ENCODE measurements around the gene C10orf90.

The C10orf90 gene

GRCh38 chr10:126511917-126512479 is 158.5 kb downstream of the C10orf90 start:
- Mint-ChIP-seq H3K9me3 (no peaks in the 10 kb centered on the region), H3K4me3 (no peak overlapping the region), H3K4me1 (no peaks in the 10 kb centered on the region), H3K27me3 (no peaks in the 10 kb centered on the region), H3K27ac (no peak overlapping the region), H3K36me3 (no peaks in the 10 kb centered on the region)
- CTCF ChIA-PET = no interaction called here
- DNase-seq = no peak

GRCh38 chr10:126509182-126509581 is 161.3 kb downstream of the C10orf90 start:
- Mint-ChIP-seq H3K27ac (no peak overlapping the region), H3K9me3 (no peaks in the 10 kb centered on the region), H3K36me3 (no peaks in the 10 kb centered on the region), H3K27me3 (no peaks in the 10 kb centered on the region), H3K4me3 (no peak overlapping the region), H3K4me1 (no peaks in the 10 kb centered on the region)
- DNase-seq = no peak
- CTCF ChIA-PET = no interaction called here

GRCh38 chr10:126508535-126509040 is 161.9 kb downstream of the C10orf90 start:
- Mint-ChIP-seq H3K4me1 (no peaks in the 10 kb centered on the region), H3K9me3 (no peaks in the 10 kb centered on the region), H3K4me3 (no peak overlapping the region), H3K27me3 (no peaks in the 10 kb centered on the region), H3K27ac (no peak overlapping the region), H3K36me3 (no peaks in the 10 kb centered on the region)
- DNase-seq = no peak
- CTCF ChIA-PET = no interaction called here

GRCh38 chr10:126504761-126505112 is 165.8 kb downstream of the C10orf90 start:
- no peaks in the 10 kb centered on the region for H3K4me1 Mint-ChIP-seq
- H3K27ac Mint-ChIP-seq = no peak overlapping the region
- DNase-seq = no peak
- H3K27me3 Mint-ChIP-seq = no peaks in the 10 kb centered on the region
- CTCF ChIA-PET = no interaction called here
- H3K36me3 Mint-ChIP-seq = no peaks in the 10 kb centered on the region
- no peaks in the 10 kb centered on the region for H3K9me3 Mint-ChIP-seq
- no peak overlapping the region for H3K4me3 Mint-ChIP-seq

- H3K4me3 Mint-ChIP-seq = no peak overlapping the region
- no peaks in the 10 kb centered on the region for H3K4me1 Mint-ChIP-seq
- H3K27ac Mint-ChIP-seq = no peak overlapping the region
- no peaks in the 10 kb centered on the region for H3K9me3 Mint-ChIP-seq
- no peaks in the 10 kb centered on the region for H3K36me3 Mint-ChIP-seq
- CTCF ChIA-PET = interaction anchor here (0.6 to 0.8 kb wide), 2 partner anchors 245 to 1257 kb away, joined by 3 read pairs; no protein-coding TSS in a partner anchor
- no peaks in the 10 kb centered on the region for H3K27me3 Mint-ChIP-seq
- DNase-seq = no peak
These were observed 166.3 kb downstream of the C10orf90 start for GRCh38 chr10:126504063-126504760.

- H3K4me3 Mint-ChIP-seq = no peak overlapping the region
- H3K9me3 Mint-ChIP-seq = no peaks in the 10 kb centered on the region
- no peaks in the 10 kb centered on the region for H3K27me3 Mint-ChIP-seq
- H3K36me3 Mint-ChIP-seq = no peaks in the 10 kb centered on the region
- CTCF ChIA-PET = interaction anchor here (0.6 to 0.8 kb wide), 2 partner anchors 246 to 1256 kb away, joined by 3 read pairs; no protein-coding TSS in a partner anchor
- H3K27ac Mint-ChIP-seq = no peak overlapping the region
- DNase-seq = no peak
- H3K4me1 Mint-ChIP-seq = no peaks in the 10 kb centered on the region
These were observed 167.0 kb downstream of the C10orf90 start for GRCh38 chr10:126503392-126504062.

- no peaks in the 10 kb centered on the region for H3K36me3 Mint-ChIP-seq
- no peak overlapping the region for H3K4me3 Mint-ChIP-seq
- H3K4me1 Mint-ChIP-seq = no peaks in the 10 kb centered on the region
- H3K27me3 Mint-ChIP-seq = no peaks in the 10 kb centered on the region
- CTCF ChIA-PET = no interaction called here
- no peak overlapping the region for H3K27ac Mint-ChIP-seq
- peaks cover 2% of the 10 kb centered on the region for H3K9me3 Mint-ChIP-seq
- DNase-seq = no peak
These were observed 168.1 kb downstream of the C10orf90 start for GRCh38 chr10:126502441-126502840.

- no peak overlapping the region for H3K27ac Mint-ChIP-seq
- no peaks in the 10 kb centered on the region for H3K4me1 Mint-ChIP-seq
- CTCF ChIA-PET = no interaction called here
- no peaks in the 10 kb centered on the region for H3K27me3 Mint-ChIP-seq
- H3K36me3 Mint-ChIP-seq = no peaks in the 10 kb centered on the region
- no peak overlapping the region for H3K4me3 Mint-ChIP-seq
- no peak for DNase-seq
- H3K9me3 Mint-ChIP-seq = peaks cover 2% of the 10 kb centered on the region
These were observed 168.7 kb downstream of the C10orf90 start for GRCh38 chr10:126501828-126502227.

- Mint-ChIP-seq H3K36me3 (no peaks in the 10 kb centered on the region), H3K9me3 (peaks cover 2% of the 10 kb centered on the region), H3K27me3 (no peaks in the 10 kb centered on the region), H3K4me3 (no peak overlapping the region), H3K27ac (no peak overlapping the region), H3K4me1 (no peaks in the 10 kb centered on the region)
- no peak for DNase-seq
- CTCF ChIA-PET = interaction anchor here (0.6 kb wide), 1 partner anchor 13 kb away, joined by 3 read pairs; no protein-coding TSS in a partner anchor
These were observed 169.6 kb downstream of the C10orf90 start for GRCh38 chr10:126500866-126501265.

- H3K9me3 Mint-ChIP-seq = peaks cover 2% of the 10 kb centered on the region
- CTCF ChIA-PET = no interaction called here
- no peak overlapping the region for H3K4me3 Mint-ChIP-seq
- no peaks in the 10 kb centered on the region for H3K27me3 Mint-ChIP-seq
- DNase-seq = no peak
- no peaks in the 10 kb centered on the region for H3K4me1 Mint-ChIP-seq
- no peaks in the 10 kb centered on the region for H3K36me3 Mint-ChIP-seq
- no peak overlapping the region for H3K27ac Mint-ChIP-seq
These were observed 170.3 kb downstream of the C10orf90 start for GRCh38 chr10:126500185-126500584.

GRCh38 chr10:126499744-126500143 is 170.7 kb downstream of the C10orf90 start:
- Mint-ChIP-seq H3K27ac (no peak overlapping the region), H3K36me3 (no peaks in the 10 kb centered on the region), H3K9me3 (peaks cover 2% of the 10 kb centered on the region), H3K27me3 (no peaks in the 10 kb centered on the region), H3K4me1 (no peaks in the 10 kb centered on the region), H3K4me3 (no peak overlapping the region)
- CTCF ChIA-PET = no interaction called here
- DNase-seq = no peak

- no peak overlapping the region for H3K4me3 Mint-ChIP-seq
- H3K9me3 Mint-ChIP-seq = peaks cover 2% of the 10 kb centered on the region
- CTCF ChIA-PET = no interaction called here
- no peak overlapping the region for H3K27ac Mint-ChIP-seq
- no peaks in the 10 kb centered on the region for H3K36me3 Mint-ChIP-seq
- no peaks in the 10 kb centered on the region for H3K4me1 Mint-ChIP-seq
- H3K27me3 Mint-ChIP-seq = no peaks in the 10 kb centered on the region
- DNase-seq = no peak
These were observed 172.8 kb downstream of the C10orf90 start for GRCh38 chr10:126497672-126498071.

GRCh38 chr10:126496771-126497545 is 173.5 kb downstream of the C10orf90 start:
- CTCF ChIA-PET = no interaction called here
- no peak overlapping the region for H3K4me3 Mint-ChIP-seq
- DNase-seq = no peak
- H3K9me3 Mint-ChIP-seq = peaks cover 2% of the 10 kb centered on the region
- no peaks in the 10 kb centered on the region for H3K36me3 Mint-ChIP-seq
- H3K27ac Mint-ChIP-seq = no peak overlapping the region
- H3K27me3 Mint-ChIP-seq = no peaks in the 10 kb centered on the region
- H3K4me1 Mint-ChIP-seq = no peaks in the 10 kb centered on the region

- H3K9me3 Mint-ChIP-seq = no peaks in the 10 kb centered on the region
- no peaks in the 10 kb centered on the region for H3K4me1 Mint-ChIP-seq
- H3K4me3 Mint-ChIP-seq = no peak overlapping the region
- CTCF ChIA-PET = no interaction called here
- H3K27me3 Mint-ChIP-seq = no peaks in the 10 kb centered on the region
- no peak overlapping the region for H3K27ac Mint-ChIP-seq
- DNase-seq = no peak
- H3K36me3 Mint-ChIP-seq = no peaks in the 10 kb centered on the region
These were observed 179.0 kb downstream of the C10orf90 start for GRCh38 chr10:126491476-126491875.

All from activated naive CD4-positive, alpha-beta T cell treated with anti-CD3 and anti-CD28 coated beads, Interleukin-2, amount 10 ng/mL, durations not matched to agents 7 days and 5 days (primary cell).